Upper lobe of right lung (tissue), 1 donor: ENCODE results near the gene ZNF746. TPM values are rescaled to one million over a fixed set of nuclear protein-coding genes. Genes with fewer than 3 reads are reported as not detected.
A peak's percentile ranks its signal among the peaks of the same experiment; 100 is the strongest.

ENCODE experiments used
- ATAC-seq: fragments of 200-7000 bp; cut with Tn5 transposase; one replicate; pipeline ENCODE4 v1.9.1; 2020; ENCODE audit warnings: mild to moderate bottlenecking, moderate library complexity
- DNase-seq: peaks from one replicate; pipeline ENCODE4 v3.0.0-alpha.2; 2020
- H3K27ac ChIP-seq: fragments of 200-600 bp; one replicate; pipeline ENCODE4 v1.8.0; 2022
- H3K27me3 ChIP-seq: fragments of 200-600 bp; one replicate; pipeline ENCODE4 v1.8.0; 2022; ENCODE audit warnings: mild to moderate bottlenecking
- H3K36me3 ChIP-seq: fragments of 200-600 bp; one replicate; pipeline ENCODE4 v1.8.0; 2022
- H3K4me1 ChIP-seq: fragments of 200-600 bp; one replicate; pipeline ENCODE4 v1.8.0; 2022
- H3K4me3 ChIP-seq: fragments of 200-600 bp; one replicate; pipeline ENCODE4 v1.8.0; 2022; ENCODE audit warnings: mild to moderate bottlenecking
- H3K9me3 ChIP-seq: fragments of 200-600 bp; one replicate; pipeline ENCODE4 v1.8.0; 2022
- CTCF ChIP-seq: fragments of 200-600 bp; IDR thresholded peaks from one replicate; pipeline ENCODE4 v1.8.0; 2022; ENCODE audit warnings: antibody characterized with exemption
- intact Hi-C: fragments of 100-400 bp; cut with DNase I; formaldehyde crosslinking; loops from one replicate; pipeline ENCODE4 v1.11.0; 2022
- total RNA-seq: library from RNA; stranded (reverse); fragmentation: NEBNext Ultra II Directional; extraction: Animal tissue kit (Norgen Biotek cat#: 25700); gene quantifications from one replicate; pipeline ENCODE4 v1.2.1, GENCODE V29; 2021
- donor health status: DM: no; HTN: yes; CAD: no; lungs with severe emphysema.

Gene ZNF746
- total RNA-seq, 1 donor from 2014 or later, result 17.0 TPM

GRCh38 chr7:149442924-149443323 lies 54.7 kb downstream of the ZNF746 start:
- Histone ChIP-seq H3K4me1 (no peaks in the 10 kb centered on the region), H3K36me3 (peaks cover 43% of the 10 kb centered on the region), H3K9me3 (no peaks in the 10 kb centered on the region), H3K4me3 (no peak overlapping the region), H3K27ac (no peak overlapping the region), H3K27me3 (no peaks in the 10 kb centered on the region)
- no peak for TF ChIP-seq CTCF
- ATAC-seq (no peak), DNase-seq (no peak)
- intact Hi-C loops, result no loop called here

- no peaks in the 10 kb centered on the region for H3K27me3 ChIP-seq
- H3K9me3 ChIP-seq, result no peaks in the 10 kb centered on the region
- no peak for TF ChIP-seq CTCF
- H3K4me1 ChIP-seq, result no peaks in the 10 kb centered on the region
- DNase-seq, result no peak
- peaks cover 32% of the 10 kb centered on the region for H3K36me3 ChIP-seq
- intact Hi-C loops, result no loop called here
- H3K4me3 ChIP-seq, result no peak overlapping the region
- ATAC-seq, result no peak
- H3K27ac ChIP-seq, result no peak overlapping the region
Measured at GRCh38 chr7:149440222-149440621, 57.4 kb downstream of the ZNF746 start.

- Histone ChIP-seq H3K27ac (no peak overlapping the region), H3K36me3 (peaks cover 47% of the 10 kb centered on the region), H3K4me1 (no peaks in the 10 kb centered on the region), H3K4me3 (no peak overlapping the region), H3K9me3 (no peaks in the 10 kb centered on the region), H3K27me3 (no peaks in the 10 kb centered on the region)
- no peak for DNase-seq
- no peak for TF ChIP-seq CTCF
- intact Hi-C loops, result no loop called here
- no peak for ATAC-seq
Measured at GRCh38 chr7:149436358-149436757, 61.3 kb downstream of the ZNF746 start.

- no peak overlapping the region for H3K27ac ChIP-seq
- no peak overlapping the region for H3K4me3 ChIP-seq
- no peaks in the 10 kb centered on the region for H3K4me1 ChIP-seq
- H3K9me3 ChIP-seq, result no peaks in the 10 kb centered on the region
- TF ChIP-seq CTCF, result no peak
- peaks cover 47% of the 10 kb centered on the region for H3K36me3 ChIP-seq
- intact Hi-C loops, result no loop called here
- DNase-seq (no peak), ATAC-seq (no peak)
- no peaks in the 10 kb centered on the region for H3K27me3 ChIP-seq
Measured at GRCh38 chr7:149433124-149433523, 64.5 kb downstream of the ZNF746 start.

GRCh38 chr7:149432121-149432691 lies 65.4 kb downstream of the ZNF746 start:
- no peak for TF ChIP-seq CTCF
- no peak for DNase-seq
- no peaks in the 10 kb centered on the region for H3K4me1 ChIP-seq
- no peak overlapping the region for H3K27ac ChIP-seq
- no peak overlapping the region for H3K4me3 ChIP-seq
- no peaks in the 10 kb centered on the region for H3K9me3 ChIP-seq
- peak; percentile 10 for ATAC-seq
- peaks cover 47% of the 10 kb centered on the region for H3K36me3 ChIP-seq
- no peaks in the 10 kb centered on the region for H3K27me3 ChIP-seq
- intact Hi-C loops, result no loop called here
